NCI-H2081 (cell line): ENCODE data around the gene PPP6R3.
A peak's percentile ranks its signal among the peaks of the same experiment; 100 is the strongest.

Experiments used
- DNase-seq, 2 experiments: peaks; one replicate each; lab custom pipeline; 2025; lab: John Stamatoyannopoulos, UW

PPP6R3 gene

GRCh38 chr11:68651208-68651984, 190.8 kb downstream of the PPP6R3 start:
- no peak for DNase-seq

DNA sequence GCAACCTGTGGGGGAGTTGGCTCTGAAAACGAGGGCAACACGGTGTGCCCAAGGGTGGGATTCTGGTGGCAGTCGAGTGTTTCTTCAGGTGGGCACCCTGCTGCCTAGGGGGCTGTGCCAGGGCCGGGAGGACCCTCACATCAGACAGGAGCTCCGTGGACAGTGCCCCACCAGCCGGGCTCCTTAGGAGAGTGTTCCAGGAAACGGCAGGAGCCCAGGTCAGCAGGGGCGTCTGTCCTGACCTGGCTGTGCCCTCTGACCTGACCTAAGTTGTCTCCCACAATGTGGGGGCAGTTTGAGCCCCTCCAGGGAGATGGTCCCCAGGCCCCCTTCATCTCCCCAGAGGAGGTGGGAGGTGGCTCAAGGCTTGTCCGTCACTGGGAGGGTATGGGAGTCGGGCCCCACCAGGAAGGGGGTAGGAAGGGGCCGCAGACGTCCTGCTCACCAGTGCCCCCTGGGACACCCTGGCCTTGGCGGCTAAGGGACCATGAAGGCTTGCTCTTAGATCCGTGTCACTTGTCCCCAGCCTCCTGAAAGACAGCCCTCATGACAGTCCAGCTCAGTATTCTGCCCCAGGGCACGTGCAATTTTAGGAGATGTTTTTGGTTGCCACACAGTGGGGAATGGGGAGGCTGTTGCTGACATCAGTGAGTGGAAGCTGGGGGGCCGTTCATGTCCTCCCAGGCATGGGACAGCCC, 191.6 kb downstream of the PPP6R3 start:
- DNase-seq = no peak

GRCh38 chr11:68652683-68653156, 192.2 kb downstream of the PPP6R3 start:
- no peak for DNase-seq

DNA sequence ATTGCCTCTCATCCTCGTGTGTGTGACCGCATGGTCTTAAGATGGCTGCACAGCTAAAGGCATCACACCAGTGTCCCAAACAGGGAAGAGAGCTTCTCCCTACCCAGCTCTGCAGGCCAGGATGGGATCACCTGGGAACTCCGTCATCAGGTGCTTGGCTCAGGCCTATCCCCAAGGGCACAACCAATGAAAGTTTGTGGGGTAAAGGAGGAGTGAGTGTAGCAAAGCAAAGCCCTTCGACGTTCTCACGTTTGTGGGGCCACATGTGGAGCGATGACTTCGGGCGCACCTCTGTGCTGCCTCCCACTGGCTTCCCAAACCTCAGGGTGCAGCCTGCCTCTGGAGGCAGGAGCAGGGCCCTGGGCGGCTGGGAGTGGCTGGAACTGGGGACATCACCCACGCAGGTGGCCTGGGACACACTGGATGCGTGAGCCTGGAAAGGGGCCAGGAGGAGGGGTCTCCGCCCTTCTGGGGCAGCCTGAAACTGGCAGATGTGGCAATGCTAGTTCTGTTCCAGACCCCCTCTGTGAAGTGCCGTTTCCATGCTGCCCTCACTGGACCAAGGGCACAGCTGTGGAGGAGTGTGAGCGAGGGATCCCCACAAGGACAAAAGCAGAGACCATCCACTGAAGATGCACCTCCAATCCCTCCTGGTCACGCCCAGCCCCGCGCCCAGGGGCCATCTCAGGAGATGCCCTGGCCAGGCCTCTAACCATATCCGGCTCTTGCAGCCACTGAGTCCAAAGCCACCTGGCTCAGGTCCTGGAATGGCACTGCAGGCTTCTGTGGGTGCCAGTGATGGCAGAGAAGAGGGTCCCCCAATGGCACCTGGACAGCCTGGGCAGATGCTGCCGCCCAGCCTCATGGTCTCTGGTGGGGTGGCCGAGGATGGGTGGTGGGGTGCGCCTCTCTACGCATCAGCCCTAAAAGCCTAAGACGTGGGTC, 193.2 kb downstream of the PPP6R3 start:
- no peak for DNase-seq

GRCh38 chr11:68654978-68655377, 194.4 kb downstream of the PPP6R3 start:
- DNase-seq = no peak

GRCh38 chr11:68655406-68655805, 194.9 kb downstream of the PPP6R3 start:
- DNase-seq = no peak

GRCh38 chr11:68655806-68656205, 195.3 kb downstream of the PPP6R3 start:
- no peak for DNase-seq

GRCh38 chr11:68657021-68657780, 196.6 kb downstream of the PPP6R3 start:
- no peak for DNase-seq

GRCh38 chr11:68658097-68658496, 197.5 kb downstream of the PPP6R3 start:
- DNase-seq = no peak

- no peak for DNase-seq
These were observed 198.1 kb downstream of the PPP6R3 start for GRCh38 chr11:68658661-68659060.

GRCh38 chr11:68659158-68659921, 198.8 kb downstream of the PPP6R3 start:
- peak; percentile 96 to 99 for DNase-seq

DNA sequence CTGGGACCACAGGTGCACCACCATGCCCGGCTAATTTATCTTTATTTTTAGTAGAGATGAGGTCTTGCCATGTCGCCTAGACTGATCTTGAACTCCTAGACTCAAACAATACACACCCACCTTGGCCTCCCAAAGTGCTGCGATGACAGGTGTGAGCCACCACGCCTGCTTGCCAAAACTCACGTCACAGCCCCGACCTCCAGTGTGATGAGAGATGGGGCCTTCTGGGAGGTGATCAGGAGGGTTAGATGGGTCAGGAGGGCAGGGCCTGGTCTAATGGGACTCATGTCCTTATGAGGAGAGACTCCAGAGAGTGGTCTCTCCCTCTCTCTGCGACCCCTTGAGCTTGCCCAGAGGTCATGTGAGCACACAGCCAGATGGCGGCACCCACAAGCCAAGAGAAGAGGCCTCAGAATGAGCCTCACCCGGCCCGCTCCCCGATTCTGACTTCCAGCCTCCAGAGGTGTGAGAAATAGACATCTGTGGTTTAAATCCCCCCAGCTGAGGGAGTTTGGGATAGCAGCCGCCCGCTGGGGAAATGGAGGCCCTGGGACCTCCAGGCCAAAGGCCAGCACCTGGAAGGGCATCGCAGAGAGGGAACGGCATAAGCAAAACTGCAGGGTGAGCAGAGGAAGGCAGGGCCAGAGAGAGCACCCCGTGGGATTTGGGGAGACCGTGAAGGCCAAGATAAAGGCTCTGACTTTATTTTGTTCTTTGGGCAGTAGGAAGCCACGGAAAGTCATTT, 199.7 kb downstream of the PPP6R3 start:
- DNase-seq = no peak

- DNase-seq = no peak
These were observed 200.5 kb downstream of the PPP6R3 start for GRCh38 chr11:68661014-68661413.

DNA sequence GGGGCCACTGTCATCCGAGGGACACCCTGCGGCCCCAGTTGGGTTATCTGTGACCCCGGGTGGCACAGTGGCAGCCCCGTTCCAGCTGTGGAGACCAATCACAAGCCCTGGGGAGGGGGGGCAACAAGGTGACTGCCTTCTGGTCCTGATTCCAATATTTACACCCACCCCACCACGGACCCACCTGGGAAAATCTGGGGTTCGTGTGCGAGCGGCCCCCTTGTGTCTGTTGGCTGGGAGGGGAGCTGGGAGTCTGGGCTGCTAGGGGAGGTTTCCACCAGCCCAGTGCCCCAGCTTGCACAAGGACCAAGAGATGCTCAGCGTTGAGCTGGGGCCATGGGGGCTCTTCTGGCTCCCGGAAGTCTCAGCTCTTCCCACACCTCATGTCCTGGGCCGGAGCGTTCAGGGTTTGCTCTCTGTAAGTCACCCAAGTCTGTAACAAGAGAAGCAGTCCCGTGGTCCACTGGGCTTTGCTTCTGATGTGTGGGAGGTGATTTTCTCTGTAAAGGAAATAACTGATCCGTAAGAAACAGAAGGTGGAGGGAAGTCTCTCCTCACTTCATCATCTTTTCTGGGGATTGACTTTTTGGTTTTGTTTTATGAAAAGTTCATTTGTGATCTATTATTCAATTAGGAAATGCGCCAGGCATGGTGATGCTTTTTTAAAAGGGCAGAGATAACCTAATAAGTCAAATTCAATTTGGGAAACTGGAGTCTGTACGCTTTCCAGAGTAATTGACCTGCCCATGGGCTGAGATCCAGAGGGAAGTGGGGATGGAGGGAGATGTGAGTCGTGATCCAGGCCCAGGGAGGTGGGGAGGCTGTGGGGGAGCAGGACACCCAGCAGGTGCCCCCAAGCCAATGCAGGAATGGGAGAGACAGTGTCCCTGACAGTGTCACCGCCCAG, 201.4 kb downstream of the PPP6R3 start:
- no peak for DNase-seq

DNA sequence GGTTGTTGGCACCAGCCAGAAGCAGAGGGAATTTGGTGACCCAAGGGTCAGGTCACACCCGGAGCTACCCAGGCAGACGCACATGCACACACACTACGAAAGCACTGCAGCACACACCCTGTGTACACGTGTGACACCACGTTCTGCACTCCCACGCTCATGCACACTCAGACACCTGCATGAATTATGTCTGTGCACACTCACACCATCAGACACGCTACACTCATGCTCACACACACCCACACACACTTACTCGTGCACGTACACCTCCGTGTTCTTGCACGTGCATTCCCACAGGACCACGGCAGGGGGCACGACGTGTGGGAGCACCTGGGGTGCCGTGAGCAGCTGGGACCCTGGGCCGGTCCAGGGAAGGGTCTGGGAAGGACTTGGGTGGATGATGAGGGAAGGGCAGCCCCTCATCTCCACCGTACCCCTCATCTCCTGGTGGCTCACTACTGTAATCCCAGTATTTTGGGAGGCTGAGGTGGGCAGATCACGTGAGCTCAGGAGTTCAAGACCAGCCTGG, 203.0 kb downstream of the PPP6R3 start:
- DNase-seq = no peak

- no peak for DNase-seq
These were observed 203.6 kb downstream of the PPP6R3 start for GRCh38 chr11:68664141-68664540.

DNA sequence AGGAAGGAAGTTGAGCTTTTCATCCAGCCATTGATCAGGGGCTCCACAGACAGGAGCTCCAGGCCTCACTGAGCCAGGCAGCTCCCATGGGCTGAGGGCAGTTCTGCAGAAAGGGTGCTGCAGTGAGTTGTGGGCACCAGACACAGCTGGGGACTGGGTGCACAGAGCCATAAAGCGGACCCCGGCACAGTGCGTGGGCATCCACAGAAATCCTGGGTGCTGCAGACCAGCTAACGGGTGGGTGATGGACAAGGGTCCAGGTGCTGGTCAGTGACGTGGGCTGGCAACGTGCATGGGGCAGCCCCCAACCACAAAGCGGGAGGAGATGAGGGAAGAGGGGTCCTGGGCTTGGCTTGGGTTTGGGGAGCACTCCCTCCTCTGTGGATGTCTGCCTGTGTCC, 204.4 kb downstream of the PPP6R3 start:
- no peak for DNase-seq
